ENCODE measurements around the gene TLE3. TPM values are rescaled to one million over a fixed set of nuclear protein-coding genes. Genes with fewer than 3 reads are reported as not detected.

Gene TLE3
- total RNA-seq, 4 donors from 2014 or later: 44.0 to 159 (median 78.8) TPM

DNA sequence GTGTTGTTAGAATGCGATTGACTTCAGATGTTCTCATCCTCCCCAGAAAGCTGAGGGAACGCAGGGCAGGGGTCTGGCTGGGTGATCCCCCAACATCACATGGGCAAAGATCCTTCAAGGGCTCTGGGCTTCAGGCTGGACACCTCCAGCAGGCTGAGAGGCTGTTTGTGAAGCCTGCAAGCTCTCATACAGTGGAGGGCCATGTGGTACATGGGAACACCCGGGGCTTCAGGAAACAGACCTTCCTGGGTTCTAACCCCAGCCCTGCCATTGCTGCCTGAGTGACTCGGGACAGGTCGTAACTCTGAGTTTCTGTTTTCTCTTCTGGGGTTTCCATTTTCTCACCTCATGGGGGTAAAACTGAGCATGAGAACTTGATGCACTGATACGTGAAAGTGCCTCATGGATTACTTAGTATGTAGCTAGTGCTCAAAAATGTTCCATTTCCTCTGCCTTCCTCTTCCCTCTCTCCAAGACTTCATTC is 81.2 kb downstream of the TLE3 start:
- ATAC-seq (ENCODE audit: low FRiP score) (no peak), DNase-seq (ENCODE audit: low spot score) (no peak)
- TF ChIP-seq, protein P1, sequence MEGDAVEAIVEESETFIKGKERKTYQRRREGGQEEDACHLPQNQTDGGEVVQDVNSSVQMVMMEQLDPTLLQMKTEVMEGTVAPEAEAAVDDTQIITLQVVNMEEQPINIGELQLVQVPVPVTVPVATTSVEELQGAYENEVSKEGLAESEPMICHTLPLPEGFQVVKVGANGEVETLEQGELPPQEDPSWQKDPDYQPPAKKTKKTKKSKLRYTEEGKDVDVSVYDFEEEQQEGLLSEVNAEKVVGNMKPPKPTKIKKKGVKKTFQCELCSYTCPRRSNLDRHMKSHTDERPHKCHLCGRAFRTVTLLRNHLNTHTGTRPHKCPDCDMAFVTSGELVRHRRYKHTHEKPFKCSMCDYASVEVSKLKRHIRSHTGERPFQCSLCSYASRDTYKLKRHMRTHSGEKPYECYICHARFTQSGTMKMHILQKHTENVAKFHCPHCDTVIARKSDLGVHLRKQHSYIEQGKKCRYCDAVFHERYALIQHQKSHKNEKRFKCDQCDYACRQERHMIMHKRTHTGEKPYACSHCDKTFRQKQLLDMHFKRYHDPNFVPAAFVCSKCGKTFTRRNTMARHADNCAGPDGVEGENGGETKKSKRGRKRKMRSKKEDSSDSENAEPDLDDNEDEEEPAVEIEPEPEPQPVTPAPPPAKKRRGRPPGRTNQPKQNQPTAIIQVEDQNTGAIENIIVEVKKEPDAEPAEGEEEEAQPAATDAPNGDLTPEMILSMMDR (IDR thresholded peaks at IDR 0.05): no peak

DNA sequence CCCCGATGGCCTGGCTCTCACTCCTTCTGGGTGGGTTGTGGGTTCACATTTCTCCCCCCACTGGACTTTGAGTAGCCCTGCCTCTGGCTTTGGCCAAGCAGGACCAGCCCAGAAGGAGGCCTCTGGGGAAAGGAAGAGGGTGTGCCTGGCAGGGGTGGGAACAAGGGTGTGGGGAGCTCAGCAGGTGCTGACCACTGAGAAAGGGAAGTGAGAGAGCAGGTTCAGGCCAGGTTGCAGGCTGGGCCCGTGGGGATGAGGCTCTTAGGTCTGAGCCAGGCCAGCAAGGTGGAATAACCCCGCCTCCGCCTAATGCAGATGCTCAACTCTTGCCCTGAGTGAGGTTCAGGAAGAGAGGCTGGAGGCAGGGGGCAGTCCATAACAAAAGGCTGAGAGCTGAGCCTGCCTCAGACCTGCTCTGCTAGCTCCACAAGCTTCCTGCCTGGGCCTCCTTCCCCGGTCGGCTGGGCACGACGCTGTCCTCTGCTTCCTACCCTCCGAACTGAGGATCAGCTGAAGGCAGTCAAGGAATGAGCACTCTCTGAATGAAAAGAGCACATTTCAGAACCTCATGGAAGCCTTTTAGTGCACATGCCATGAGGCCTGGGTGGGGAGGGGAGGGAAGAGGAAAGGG is 82.7 kb downstream of the TLE3 start:
- ATAC-seq (ENCODE audit: low FRiP score): no peak
- TF ChIP-seq, protein P1 (IDR thresholded peaks at IDR 0.05): no peak
- DNase-seq (ENCODE audit: low spot score): no peak

DNA sequence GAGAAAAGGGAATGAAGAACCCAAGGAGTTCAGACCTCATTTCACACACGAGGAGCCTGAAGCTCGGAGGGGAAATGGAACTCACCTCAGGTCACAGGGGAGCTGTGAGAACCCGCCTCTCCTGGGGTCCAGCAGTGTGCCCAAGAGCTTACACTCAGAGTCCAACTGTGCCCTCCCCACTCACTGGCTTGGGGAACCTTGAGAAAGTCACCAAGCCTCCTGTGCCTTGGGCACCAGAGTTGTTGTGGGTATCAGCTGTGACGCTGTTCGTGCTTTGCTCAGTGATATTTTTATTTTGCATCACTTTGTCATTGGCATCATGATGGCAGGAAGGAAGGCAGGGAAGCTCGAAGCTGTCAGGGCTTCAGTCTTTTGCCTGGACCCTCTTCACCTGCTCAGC is 83.4 kb downstream of the TLE3 start:
- no peak for DNase-seq (ENCODE audit: low spot score)
- no peak for ATAC-seq (ENCODE audit: low FRiP score)
- TF ChIP-seq, protein P1 (IDR thresholded peaks at IDR 0.05): no peak

DNA sequence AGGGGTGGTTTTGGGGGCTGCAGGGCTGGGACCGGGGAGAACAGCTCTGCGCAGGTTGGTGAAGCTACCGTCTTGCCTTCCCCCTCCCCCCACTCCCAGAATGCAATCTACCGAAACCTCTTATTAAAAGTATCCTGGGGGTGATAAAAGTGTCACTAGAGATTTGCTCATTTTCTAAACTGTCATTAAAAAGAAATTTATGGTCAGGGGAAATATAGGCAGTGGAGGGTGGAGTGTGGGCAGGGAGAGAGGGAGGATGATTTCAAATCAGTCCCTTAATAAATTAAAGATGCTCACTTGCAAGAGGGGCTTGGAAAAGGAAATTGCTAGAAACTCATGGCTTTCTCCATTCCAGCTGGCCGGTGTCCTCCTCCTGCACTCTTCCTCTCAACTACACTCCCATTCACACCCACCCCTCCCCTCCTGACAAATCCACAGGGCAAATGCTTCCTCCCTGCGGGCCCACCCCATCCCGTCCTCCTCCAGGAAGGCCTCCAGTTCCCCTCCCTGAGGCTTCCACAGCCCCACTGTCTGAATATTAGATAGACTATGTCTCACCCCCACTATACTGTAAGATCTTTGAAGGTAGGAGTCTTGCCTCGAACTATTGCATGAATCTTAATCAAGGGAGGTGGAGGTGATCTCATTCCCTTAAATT is 83.9 kb downstream of the TLE3 start:
- no peak for ATAC-seq (ENCODE audit: low FRiP score)
- TF ChIP-seq, protein P1 (IDR thresholded peaks at IDR 0.05): no peak
- DNase-seq (ENCODE audit: low spot score): no peak

DNA sequence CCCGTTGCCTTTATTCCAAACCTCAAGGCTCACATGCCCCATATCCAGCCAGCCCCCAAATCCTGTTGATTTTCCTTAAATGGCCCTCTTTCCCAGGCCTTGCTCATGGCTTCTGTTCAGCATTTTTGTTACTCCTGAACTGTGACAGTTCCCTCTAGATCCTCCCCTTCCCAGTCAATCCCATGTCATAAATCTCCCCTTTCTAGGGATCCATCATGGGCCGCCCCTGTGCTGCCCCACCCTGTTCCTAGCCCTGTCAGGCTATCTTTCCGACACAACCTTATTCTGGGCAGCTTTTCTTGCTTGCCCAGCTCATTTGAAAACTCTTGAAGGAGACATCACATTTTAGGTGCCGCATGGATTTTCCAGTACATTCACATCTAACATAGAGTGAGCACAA is 84.8 kb downstream of the TLE3 start:
- DNase-seq (ENCODE audit: low spot score) (no peak), ATAC-seq (ENCODE audit: low FRiP score) (no peak)
- TF ChIP-seq, protein P1 (IDR thresholded peaks at IDR 0.05): no peak

DNA sequence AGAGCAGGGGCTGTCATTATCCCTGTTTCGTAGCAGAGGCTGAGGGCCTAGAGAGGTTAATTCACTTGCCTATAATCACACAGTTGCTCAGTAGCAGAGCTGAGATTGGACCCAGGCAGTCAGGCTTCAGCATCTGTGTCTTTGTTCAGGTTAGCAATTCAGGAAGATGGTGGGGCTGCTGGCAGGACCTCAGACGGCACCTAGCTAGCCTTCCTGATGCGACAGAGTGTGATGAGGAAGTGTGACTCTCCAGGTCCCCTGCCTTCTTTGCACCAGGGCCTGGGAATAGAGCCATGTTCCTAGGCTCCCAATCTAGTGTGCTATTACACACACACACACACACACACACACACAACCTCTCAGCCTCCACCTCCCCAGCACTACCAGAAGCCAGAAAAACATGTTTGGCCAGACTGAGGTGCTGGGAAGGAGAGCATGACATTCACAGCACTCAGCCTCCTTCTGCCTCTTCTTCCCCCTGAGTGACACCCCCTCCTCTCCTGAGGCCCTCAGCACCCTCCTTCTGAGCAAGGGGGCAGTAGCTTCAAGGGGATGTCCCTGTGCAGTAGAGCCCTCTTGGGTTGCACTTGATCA is 88.9 kb downstream of the TLE3 start:
- ATAC-seq (ENCODE audit: low FRiP score) (no peak), DNase-seq (ENCODE audit: low spot score) (no peak)
- TF ChIP-seq, protein P1 (IDR thresholded peaks at IDR 0.05): no peak

All from omental fat pad (tissue), 4 donors.